ENCODE results near the gene TYK2. TPM values are rescaled to one million over a fixed set of nuclear protein-coding genes. Genes with fewer than 3 reads are reported as not detected.
"Not testable (repeated sequence)": the region's sequence is repeated elsewhere in the genome, so short reads cannot be mapped to it uniquely, and the experiment has no call there.

The TYK2 gene
- total RNA-seq, 1 donor from 2014 or later = 131 TPM

DNA sequence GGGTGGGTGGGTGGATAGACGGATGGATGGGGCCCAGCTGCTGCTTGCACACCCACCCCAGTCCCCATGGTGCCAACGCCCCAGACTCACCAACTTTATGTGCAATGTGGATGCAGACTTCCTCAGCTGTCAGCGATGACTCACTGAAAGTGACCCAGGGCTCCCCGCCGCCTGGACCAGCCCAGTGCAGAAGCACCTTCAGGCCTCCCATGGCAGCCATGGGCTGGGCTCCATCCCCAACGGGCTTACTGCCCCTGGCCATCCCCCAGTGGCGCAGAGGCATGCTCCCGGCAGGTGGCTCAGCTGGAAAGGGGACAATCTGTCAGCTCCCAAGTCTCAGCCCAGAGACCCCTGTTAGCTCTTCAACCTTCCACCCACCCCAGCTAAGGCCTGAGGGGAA, 2.2 kb downstream of the TYK2 start:
- no peak overlapping the region for H3K4me3 Mint-ChIP-seq
- no peak overlapping the region for H3K27ac Mint-ChIP-seq
- H3K9me3 Mint-ChIP-seq = no peaks in the 10 kb centered on the region
- H3K36me3 Mint-ChIP-seq = peaks cover 11% of the 10 kb centered on the region
- peaks cover 16% of the 10 kb centered on the region for H3K4me1 Mint-ChIP-seq (ENCODE audit: unreplicated experiment)
- no peaks in the 10 kb centered on the region for H3K27me3 Mint-ChIP-seq
- DNase-seq (ENCODE audit: extremely low spot score, unreplicated experiment) = no peak
- TF ChIP-seq, protein P1, sequence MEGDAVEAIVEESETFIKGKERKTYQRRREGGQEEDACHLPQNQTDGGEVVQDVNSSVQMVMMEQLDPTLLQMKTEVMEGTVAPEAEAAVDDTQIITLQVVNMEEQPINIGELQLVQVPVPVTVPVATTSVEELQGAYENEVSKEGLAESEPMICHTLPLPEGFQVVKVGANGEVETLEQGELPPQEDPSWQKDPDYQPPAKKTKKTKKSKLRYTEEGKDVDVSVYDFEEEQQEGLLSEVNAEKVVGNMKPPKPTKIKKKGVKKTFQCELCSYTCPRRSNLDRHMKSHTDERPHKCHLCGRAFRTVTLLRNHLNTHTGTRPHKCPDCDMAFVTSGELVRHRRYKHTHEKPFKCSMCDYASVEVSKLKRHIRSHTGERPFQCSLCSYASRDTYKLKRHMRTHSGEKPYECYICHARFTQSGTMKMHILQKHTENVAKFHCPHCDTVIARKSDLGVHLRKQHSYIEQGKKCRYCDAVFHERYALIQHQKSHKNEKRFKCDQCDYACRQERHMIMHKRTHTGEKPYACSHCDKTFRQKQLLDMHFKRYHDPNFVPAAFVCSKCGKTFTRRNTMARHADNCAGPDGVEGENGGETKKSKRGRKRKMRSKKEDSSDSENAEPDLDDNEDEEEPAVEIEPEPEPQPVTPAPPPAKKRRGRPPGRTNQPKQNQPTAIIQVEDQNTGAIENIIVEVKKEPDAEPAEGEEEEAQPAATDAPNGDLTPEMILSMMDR (conservative IDR thresholded peaks at IDR 0.05) = no peak

DNA sequence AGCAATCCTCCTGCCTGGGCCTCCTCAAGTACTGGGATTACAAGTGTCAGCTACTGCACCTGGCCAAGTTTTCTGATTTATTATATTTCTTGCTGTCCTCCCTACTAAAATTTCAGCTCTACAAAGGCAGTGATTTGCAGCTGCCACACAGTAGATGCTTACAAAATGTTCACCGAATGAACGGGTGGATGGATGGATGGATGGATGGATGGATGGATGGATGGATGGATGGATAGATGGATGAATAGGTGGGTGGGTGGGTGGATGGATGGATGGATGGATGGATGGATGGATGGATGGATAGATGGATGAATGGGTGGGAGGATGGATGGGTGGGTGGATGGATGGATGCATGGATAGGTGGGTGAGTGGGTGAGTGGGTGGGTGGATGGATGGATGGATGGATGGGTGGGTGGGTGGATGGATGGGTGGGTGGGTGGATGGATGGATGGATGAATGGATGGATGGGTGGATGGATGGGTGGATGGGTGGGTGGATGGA, 3.2 kb downstream of the TYK2 start:
- Mint-ChIP-seq H3K36me3 (peaks cover 11% of the 10 kb centered on the region), H3K4me1 (ENCODE audit: unreplicated experiment) (peaks cover 16% of the 10 kb centered on the region)
- not testable (repeated sequence) for DNase-seq (ENCODE audit: extremely low spot score, unreplicated experiment); H3K4me3 Mint-ChIP-seq; H3K27ac Mint-ChIP-seq; H3K9me3 Mint-ChIP-seq; H3K27me3 Mint-ChIP-seq

DNA sequence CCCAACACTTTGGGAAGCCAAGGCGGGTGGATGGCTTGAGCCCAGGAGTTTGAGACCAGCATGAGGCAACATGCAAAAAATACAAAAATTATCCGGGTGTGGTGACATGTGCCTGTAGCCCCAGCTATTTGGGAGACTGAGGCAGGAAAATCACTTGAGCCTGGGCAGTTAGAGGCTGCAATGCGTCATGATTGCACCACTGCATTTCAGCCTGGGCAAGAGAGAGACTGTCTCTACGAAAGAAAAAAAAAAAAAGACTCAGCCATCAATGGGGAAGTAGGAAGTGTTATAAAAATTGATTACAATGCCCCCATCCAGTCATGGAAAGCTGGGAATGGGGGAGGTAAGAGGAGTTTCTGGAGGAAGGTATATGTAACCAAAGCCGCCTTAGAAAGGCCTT, 5.4 kb downstream of the TYK2 start:
- Mint-ChIP-seq H3K9me3 (no peaks in the 10 kb centered on the region), H3K4me3 (no peak overlapping the region), H3K27ac (no peak overlapping the region), H3K36me3 (peaks cover 11% of the 10 kb centered on the region), H3K27me3 (no peaks in the 10 kb centered on the region), H3K4me1 (ENCODE audit: unreplicated experiment) (peaks cover 5% of the 10 kb centered on the region)
- TF ChIP-seq, protein P1 (conservative IDR thresholded peaks at IDR 0.05) = no peak
- DNase-seq (ENCODE audit: extremely low spot score, unreplicated experiment) = no peak

DNA sequence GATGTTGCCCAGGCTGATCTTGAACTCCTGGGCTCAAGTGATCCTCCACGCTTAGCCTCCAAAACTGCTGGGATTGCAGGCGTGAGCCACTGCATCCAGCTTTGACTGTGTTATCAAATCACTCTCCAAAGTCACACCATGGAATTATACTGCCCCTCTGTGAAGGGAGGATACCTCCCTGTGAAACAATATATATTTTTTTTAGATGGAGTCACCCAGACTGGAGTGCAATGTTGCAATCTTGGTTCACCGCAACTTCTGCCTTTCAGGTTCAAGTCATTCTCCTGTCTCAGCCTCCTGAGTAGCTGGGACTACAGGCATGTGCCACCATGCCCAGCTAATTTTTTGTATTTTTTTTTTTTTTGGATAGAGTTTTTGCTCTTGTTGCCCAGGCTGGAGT, 7.7 kb downstream of the TYK2 start:
- DNase-seq (ENCODE audit: extremely low spot score, unreplicated experiment) = no peak
- no peaks in the 10 kb centered on the region for H3K4me1 Mint-ChIP-seq (ENCODE audit: unreplicated experiment)
- H3K9me3 Mint-ChIP-seq = no peaks in the 10 kb centered on the region
- H3K4me3 Mint-ChIP-seq = no peak overlapping the region
- no peak overlapping the region for H3K27ac Mint-ChIP-seq
- peaks cover 15% of the 10 kb centered on the region for H3K36me3 Mint-ChIP-seq
- no peaks in the 10 kb centered on the region for H3K27me3 Mint-ChIP-seq
- TF ChIP-seq, protein P1 (conservative IDR thresholded peaks at IDR 0.05) = no peak

DNA sequence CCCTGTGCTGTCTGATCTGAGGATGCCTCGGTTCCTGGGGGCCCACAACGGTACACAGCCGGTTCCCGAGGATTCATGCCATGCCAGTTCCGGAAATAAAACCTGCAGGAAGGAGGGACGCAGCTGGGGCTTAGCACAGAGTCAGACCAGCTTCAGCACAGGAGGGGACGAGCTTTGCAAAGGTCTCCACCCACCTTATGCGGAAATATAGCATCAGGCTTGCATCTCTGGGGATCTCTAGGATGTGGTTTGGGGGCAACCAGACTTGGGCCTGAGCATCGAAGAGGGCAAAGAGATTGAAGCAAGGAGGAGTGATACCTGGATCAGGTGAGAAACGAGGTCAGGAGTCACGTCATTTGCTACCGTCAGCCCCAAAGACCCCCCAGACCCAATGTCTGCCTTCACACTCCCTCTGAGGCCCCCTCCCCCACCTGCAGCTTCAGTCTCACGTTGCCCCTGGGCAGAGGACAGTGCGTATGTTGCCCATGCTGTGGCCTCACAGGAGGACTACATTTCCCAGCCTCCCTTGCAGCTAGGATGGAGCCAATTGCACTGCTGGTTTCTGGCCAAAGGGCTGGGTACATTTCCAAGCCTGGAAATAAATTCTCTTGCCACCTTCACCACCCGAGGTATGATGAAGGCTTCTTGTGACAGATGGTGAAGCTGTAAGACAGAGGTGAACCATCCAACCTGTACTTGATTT, 12.1 kb downstream of the TYK2 start:
- DNase-seq (ENCODE audit: extremely low spot score, unreplicated experiment) = no peak
- no peak overlapping the region for H3K4me3 Mint-ChIP-seq
- no peaks in the 10 kb centered on the region for H3K4me1 Mint-ChIP-seq (ENCODE audit: unreplicated experiment)
- TF ChIP-seq, protein P1 (conservative IDR thresholded peaks at IDR 0.05) = no peak
- no peaks in the 10 kb centered on the region for H3K9me3 Mint-ChIP-seq
- peaks cover 15% of the 10 kb centered on the region for H3K36me3 Mint-ChIP-seq
- no peaks in the 10 kb centered on the region for H3K27me3 Mint-ChIP-seq
- H3K27ac Mint-ChIP-seq = no peak overlapping the region

DNA sequence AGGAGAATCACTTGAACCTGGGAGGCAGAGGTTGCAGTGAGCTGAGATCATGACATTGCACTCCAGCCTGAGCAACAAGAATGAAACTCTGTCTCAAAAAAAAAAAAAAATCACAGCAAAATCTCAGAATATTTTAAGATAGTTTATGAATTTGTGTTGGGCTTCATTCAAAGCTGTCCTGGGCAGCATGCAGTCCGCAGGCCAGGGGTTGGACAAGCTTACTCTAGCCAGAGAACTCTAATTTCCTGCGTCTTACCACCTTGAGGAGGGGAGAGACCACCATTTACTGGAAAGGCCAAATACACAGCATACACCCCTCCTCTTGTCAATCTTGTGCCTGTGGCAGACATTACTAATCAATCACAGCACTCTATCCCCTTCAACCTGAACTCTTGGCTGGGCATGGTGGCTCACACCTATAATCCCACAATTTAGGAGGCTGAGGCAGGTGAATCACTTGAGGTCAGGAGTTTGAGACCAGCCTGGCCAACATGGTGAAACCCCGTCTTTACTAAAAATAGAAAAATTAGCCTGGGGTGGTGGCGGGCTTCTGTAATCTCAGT, 13.3 kb downstream of the TYK2 start:
- H3K36me3 Mint-ChIP-seq = peaks cover 16% of the 10 kb centered on the region
- H3K27me3 Mint-ChIP-seq; H3K9me3 Mint-ChIP-seq; H3K27ac Mint-ChIP-seq; H3K4me1 Mint-ChIP-seq (ENCODE audit: unreplicated experiment); H3K4me3 Mint-ChIP-seq; DNase-seq (ENCODE audit: extremely low spot score, unreplicated experiment): not testable (repeated sequence)

Measured in type B pancreatic cell (in vitro differentiated cells).